HG03064 (cell line): ENCODE measurements around the gene OR2S2.
"Not testable (repeated sequence)": the region's sequence is repeated elsewhere in the genome, so short reads cannot be mapped to it uniquely, and the experiment has no call there.

ENCODE experiments used
- ATAC-seq: cut with Tn5 transposase; IDR thresholded peaks from one replicate; pipeline ENCODE4 v1.9.1; 2021; ENCODE audit warnings: low read depth; ENCODE audit not compliant: unreplicated experiment

Gene OR2S2, protein sequence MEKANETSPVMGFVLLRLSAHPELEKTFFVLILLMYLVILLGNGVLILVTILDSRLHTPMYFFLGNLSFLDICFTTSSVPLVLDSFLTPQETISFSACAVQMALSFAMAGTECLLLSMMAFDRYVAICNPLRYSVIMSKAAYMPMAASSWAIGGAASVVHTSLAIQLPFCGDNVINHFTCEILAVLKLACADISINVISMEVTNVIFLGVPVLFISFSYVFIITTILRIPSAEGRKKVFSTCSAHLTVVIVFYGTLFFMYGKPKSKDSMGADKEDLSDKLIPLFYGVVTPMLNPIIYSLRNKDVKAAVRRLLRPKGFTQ

DNA sequence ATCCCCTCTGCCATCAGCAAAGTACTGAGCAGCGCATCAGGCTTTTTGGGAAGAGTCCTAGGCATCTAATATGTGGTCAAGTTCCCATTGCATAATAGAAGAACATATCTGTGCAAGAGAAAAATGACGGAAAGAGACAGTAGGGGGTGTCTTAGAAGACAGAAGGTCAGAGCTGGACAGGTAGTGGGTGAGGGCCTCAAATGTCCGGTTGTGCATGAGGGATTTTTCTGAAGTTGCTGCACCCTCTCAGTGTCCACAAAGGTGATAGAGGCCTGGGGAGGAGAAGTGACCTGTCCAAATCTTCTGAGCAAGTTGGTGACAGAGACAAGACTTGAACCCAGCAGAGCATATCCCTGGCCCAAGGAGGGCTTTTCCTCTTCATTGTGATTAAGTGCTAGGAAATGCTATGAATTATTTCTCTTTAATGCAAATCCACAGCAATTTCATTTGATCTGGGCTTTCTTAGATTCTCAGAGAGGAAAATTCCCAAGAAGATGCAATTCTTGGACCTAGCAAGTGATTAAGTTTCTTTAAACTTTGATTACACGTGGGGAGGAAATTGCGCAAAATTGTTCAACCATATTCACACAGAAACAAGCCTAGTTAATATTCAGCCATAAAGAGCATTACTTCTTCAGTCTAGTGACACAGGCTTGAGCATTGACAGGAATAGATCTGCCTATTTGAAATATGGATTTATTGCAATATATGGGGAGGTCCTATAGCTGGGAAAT, at the start of gene OR2S2:
Gene OR2S2 (minus strand): TSS at position 51 of the 734 bp plus-strand sequence. CDS start 56 bp downstream, outside the sequence.
- no peak for ATAC-seq

- ATAC-seq: no peak
These were observed 49.4 kb upstream of the OR2S2 start for GRCh38 chr9:36007316-36007708.

- no peak for ATAC-seq
These were observed 48.8 kb upstream of the OR2S2 start for GRCh38 chr9:36006549-36007315.

DNA sequence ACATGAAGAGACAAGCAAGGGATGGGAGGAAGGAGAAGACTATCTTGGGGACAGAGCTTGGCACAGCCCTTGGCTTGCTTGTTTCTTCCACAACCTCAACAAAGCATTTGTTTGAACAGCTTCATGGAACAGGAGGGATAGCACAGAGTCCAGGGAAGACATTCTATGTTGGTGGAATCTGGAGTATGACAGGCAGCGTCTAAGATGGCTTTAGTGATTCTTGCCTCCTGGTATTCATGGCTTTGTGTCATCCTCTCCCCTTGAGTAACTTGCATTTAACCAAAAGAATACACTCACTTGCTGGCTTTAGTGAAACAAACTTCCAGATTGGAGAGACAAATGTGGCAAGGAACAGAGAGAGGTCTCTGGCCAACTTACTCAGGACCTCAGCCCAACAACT, 47.9 kb upstream of the OR2S2 start:
- no peak for ATAC-seq

DNA sequence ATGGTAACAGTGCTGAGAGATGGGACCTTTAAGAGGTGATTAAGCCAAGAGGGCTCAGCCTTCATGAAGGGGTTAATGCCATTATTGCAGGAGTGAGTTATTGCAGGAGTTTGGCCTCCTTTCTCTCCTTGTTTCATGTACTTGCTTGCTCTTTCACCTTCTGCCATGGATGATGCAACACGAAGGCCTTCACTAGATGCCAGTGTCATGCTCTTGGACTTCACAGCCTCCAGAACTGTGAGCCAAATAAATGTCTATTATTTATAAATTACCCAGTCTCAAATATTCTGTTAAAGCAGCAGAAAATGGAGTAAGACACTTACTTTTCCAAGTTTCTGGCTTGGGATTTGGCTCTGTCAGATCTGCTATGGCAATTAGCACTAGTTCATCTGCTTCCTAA, 40.4 kb upstream of the OR2S2 start:
- no peak for ATAC-seq

- ATAC-seq: not testable (repeated sequence)
These were observed 39.1 kb upstream of the OR2S2 start for GRCh38 chr9:35997016-35997415.

- no peak for ATAC-seq
These were observed 38.5 kb upstream of the OR2S2 start for GRCh38 chr9:35996358-35996970.

- ATAC-seq: no peak
These were observed 37.0 kb upstream of the OR2S2 start for GRCh38 chr9:35994959-35995358.

- no peak for ATAC-seq
These were observed 36.2 kb upstream of the OR2S2 start for GRCh38 chr9:35993976-35994720.

DNA sequence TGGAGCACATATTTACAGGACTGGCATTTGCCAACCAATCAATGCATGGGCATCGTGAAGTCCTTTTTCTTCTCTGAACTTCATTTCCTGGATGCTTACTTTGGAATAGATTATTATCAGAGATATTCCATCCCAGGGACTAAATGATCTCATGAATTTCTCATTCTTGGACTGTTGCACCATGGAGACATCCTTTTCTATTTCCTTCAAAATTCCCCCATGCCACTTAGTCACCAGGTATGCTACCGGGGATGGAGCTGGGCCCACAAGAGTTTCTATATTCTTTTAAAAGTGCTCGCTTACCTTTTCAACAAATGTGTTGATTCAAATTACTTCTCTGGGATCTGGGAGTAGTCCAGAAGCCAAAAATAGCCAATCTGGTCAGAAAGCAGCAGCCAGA, 35.2 kb upstream of the OR2S2 start:
- ATAC-seq: not testable (repeated sequence)

- ATAC-seq: no peak
These were observed 32.2 kb upstream of the OR2S2 start for GRCh38 chr9:35990155-35990554.

- no peak for ATAC-seq
These were observed 26.1 kb upstream of the OR2S2 start for GRCh38 chr9:35984021-35984420.

DNA sequence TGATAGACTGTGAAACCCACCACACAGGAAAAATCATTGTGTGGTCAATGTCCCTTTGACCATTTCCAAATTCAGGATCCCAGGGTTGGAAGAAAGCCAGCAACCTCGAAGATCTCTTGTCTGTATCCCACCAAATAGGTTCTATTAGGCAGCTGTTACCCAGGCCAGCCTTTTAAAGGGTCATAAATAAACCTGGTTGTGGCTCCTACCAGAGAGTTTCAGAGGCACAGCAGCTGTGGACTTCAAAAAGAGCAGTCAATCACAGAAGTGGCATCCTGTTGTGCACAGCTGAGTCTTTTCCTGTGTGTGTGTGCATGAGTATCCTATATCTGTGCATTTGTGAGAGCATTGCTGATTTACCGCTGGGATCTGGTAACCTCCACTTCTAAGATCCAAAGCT, 23.7 kb upstream of the OR2S2 start:
- ATAC-seq: no peak

DNA sequence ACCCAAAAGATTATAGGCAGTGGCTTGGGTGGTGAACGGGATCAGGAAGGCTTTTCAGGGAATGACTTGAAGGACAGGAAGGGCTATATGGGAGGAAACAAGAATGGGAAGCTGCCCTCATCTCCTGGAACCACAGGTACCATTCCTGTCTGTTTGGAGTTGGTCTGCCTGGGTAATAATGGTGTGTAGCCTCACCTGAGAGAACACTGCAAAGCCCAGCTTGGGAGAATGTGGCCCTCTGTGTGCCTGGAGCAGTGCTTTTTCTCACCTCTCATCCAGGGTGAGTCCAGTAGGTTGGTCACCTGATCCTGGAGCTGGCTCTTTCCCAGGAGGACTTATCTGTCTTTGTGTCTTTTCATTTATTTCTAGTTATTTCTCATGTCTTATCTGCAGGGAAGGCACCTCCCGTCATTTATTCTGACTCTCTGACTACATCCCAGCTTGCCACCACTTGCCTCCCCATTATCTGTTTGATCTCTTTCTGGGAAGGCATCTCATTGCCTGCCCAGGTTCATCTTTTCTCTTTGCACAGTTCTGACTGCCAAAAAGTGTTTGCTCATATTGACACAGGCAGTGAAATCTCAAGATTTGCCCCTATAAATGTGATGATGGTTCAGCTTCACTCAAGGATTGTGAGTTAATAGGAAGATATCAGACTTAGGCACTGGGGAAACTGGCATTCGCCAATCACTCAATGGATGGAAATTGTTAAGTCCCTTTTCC, 22.5 kb upstream of the OR2S2 start:
- ATAC-seq: no peak

- ATAC-seq: no peak
These were observed 20.8 kb upstream of the OR2S2 start for GRCh38 chr9:35978792-35979191.

GRCh38 chr9:35976726-35977125, 18.8 kb upstream of the OR2S2 start:
- no peak for ATAC-seq

- ATAC-seq: no peak
These were observed 16.8 kb upstream of the OR2S2 start for GRCh38 chr9:35974800-35975199.

DNA sequence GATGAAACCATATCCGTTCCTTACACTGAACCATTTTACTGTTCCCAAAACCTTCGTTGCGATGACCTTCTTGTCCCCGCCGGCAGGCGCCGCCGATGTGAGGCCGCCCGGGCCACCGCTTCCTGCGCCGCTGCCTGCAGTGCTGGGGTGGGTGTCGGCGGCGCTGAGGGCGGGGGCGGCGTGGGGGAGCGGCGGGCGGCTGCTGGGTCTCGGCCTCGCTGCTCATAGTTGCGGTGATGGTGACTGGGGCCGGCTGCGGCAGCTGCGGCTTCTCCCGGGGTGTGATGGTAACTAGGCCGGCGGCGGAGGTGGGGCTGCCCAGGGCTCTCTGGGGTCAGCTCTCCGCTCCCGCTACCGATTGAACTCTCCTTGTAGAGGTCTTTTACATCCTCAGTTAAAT, 14.1 kb upstream of the OR2S2 start:
- no peak for ATAC-seq

GRCh38 chr9:35967042-35967441, 9.1 kb upstream of the OR2S2 start:
- ATAC-seq: no peak

GRCh38 chr9:35966433-35966832, 8.5 kb upstream of the OR2S2 start:
- ATAC-seq: no peak
